HEK293 (cell line): Measurements from ENCODE around the gene PLD5.
"Not testable (repeated sequence)": the region's sequence is repeated elsewhere in the genome, so short reads cannot be mapped to it uniquely, and the experiment has no call there.

Source experiments
- CTCF ChIP-seq: fragments of 450-650 bp; formaldehyde crosslinking; IDR thresholded peaks from 2 replicates; pipeline ENCODE4 v1.5.1; 2016; ENCODE audit warnings: missing biosample characterization, missing genetic modification characterization
- ZBTB1 ChIP-seq: fragments of 450-650 bp; formaldehyde crosslinking; IDR thresholded peaks from 2 replicates; pipeline ENCODE4 v1.5.1; 2016; ENCODE audit warnings: missing biosample characterization, missing genetic modification characterization
- ZBTB21 ChIP-seq: fragments of 450-650 bp; formaldehyde crosslinking; IDR thresholded peaks from 2 replicates; pipeline ENCODE4 v1.5.1; 2017; ENCODE audit warnings: missing biosample characterization, missing genetic modification characterization
- ZNF23 ChIP-seq: fragments of 450-650 bp; formaldehyde crosslinking; IDR thresholded peaks from 2 replicates; pipeline ENCODE4 v1.5.1; 2016; ENCODE audit warnings: missing biosample characterization, missing genetic modification characterization, borderline replicate concordance
- ZNF280D ChIP-seq: fragments of 450-650 bp; formaldehyde crosslinking; IDR thresholded peaks from 2 replicates; pipeline ENCODE4 v1.5.1; 2016; ENCODE audit warnings: missing biosample characterization, missing genetic modification characterization
- ZNF48 ChIP-seq: fragments of 450-650 bp; formaldehyde crosslinking; IDR thresholded peaks from 2 replicates; pipeline ENCODE4 v1.5.1; 2016; ENCODE audit warnings: missing biosample characterization, missing genetic modification characterization
- ZNF549 ChIP-seq: fragments of 450-650 bp; IDR thresholded peaks from 2 replicates; pipeline ENCODE4 v1.5.1; 2018; ENCODE audit warnings: missing biosample characterization, missing genetic modification characterization, mild to moderate bottlenecking, inconsistent platforms, moderate library complexity
- ZNF76 ChIP-seq: fragments of 450-650 bp; formaldehyde crosslinking; IDR thresholded peaks from 2 replicates; pipeline ENCODE4; 2016; ENCODE audit warnings: low read depth, missing biosample characterization, missing genetic modification characterization, borderline replicate concordance
- ZSCAN16 ChIP-seq: fragments of 450-650 bp; formaldehyde crosslinking; IDR thresholded peaks from 2 replicates; pipeline ENCODE4 v1.5.1; 2016; ENCODE audit warnings: missing biosample characterization, missing genetic modification characterization
- ZXDB ChIP-seq: fragments of 450-650 bp; formaldehyde crosslinking; IDR thresholded peaks from 2 replicates; pipeline ENCODE4 v1.5.1; 2016; ENCODE audit warnings: missing biosample characterization, missing genetic modification characterization
- TF ChIP-seq, protein P1 (sequence below): fragments of 450-650 bp; formaldehyde crosslinking; IDR thresholded peaks from 2 replicates; pipeline ENCODE4 v1.5.1; 2016; ENCODE audit warnings: missing biosample characterization, missing genetic modification characterization, borderline replicate concordance
- TF ChIP-seq, protein P2 (sequence below): fragments of 450-650 bp; formaldehyde crosslinking; IDR thresholded peaks from 2 replicates; pipeline ENCODE4 v1.5.1; 2016; ENCODE audit warnings: missing biosample characterization, missing genetic modification characterization

- TF ChIP-seq ZNF48 (tag by site-specific recombination); ZNF280D; CTCF; ZNF23; ZNF549 (tag by site-specific recombination); ZBTB21 (tag by site-specific recombination); ZSCAN16 (tag by site-specific recombination); ZNF76 (tag by site-specific recombination); ZBTB1 (tag by site-specific recombination); ZXDB: not testable (repeated sequence)
- TF ChIP-seq, protein P1, sequence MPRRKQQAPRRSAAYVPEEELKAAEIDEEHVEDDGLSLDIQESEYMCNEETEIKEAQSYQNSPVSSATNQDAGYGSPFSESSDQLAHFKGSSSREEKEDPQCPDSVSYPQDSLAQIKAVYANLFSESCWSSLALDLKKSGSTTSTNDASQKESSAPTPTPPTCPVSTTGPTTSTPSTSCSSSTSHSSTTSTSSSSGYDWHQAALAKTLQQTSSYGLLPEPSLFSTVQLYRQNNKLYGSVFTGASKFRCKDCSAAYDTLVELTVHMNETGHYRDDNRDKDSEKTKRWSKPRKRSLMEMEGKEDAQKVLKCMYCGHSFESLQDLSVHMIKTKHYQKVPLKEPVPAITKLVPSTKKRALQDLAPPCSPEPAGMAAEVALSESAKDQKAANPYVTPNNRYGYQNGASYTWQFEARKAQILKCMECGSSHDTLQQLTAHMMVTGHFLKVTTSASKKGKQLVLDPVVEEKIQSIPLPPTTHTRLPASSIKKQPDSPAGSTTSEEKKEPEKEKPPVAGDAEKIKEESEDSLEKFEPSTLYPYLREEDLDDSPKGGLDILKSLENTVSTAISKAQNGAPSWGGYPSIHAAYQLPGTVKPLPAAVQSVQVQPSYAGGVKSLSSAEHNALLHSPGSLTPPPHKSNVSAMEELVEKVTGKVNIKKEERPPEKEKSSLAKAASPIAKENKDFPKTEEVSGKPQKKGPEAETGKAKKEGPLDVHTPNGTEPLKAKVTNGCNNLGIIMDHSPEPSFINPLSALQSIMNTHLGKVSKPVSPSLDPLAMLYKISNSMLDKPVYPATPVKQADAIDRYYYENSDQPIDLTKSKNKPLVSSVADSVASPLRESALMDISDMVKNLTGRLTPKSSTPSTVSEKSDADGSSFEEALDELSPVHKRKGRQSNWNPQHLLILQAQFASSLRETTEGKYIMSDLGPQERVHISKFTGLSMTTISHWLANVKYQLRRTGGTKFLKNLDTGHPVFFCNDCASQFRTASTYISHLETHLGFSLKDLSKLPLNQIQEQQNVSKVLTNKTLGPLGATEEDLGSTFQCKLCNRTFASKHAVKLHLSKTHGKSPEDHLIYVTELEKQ (tag by site-specific recombination) = not testable (repeated sequence)
- TF ChIP-seq, protein P2, sequence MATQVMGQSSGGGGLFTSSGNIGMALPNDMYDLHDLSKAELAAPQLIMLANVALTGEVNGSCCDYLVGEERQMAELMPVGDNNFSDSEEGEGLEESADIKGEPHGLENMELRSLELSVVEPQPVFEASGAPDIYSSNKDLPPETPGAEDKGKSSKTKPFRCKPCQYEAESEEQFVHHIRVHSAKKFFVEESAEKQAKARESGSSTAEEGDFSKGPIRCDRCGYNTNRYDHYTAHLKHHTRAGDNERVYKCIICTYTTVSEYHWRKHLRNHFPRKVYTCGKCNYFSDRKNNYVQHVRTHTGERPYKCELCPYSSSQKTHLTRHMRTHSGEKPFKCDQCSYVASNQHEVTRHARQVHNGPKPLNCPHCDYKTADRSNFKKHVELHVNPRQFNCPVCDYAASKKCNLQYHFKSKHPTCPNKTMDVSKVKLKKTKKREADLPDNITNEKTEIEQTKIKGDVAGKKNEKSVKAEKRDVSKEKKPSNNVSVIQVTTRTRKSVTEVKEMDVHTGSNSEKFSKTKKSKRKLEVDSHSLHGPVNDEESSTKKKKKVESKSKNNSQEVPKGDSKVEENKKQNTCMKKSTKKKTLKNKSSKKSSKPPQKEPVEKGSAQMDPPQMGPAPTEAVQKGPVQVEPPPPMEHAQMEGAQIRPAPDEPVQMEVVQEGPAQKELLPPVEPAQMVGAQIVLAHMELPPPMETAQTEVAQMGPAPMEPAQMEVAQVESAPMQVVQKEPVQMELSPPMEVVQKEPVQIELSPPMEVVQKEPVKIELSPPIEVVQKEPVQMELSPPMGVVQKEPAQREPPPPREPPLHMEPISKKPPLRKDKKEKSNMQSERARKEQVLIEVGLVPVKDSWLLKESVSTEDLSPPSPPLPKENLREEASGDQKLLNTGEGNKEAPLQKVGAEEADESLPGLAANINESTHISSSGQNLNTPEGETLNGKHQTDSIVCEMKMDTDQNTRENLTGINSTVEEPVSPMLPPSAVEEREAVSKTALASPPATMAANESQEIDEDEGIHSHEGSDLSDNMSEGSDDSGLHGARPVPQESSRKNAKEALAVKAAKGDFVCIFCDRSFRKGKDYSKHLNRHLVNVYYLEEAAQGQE (tag by site-specific recombination) = not testable (repeated sequence)
Observed at GRCh38 chr1:242282758-242283485, 241.6 kb downstream of the PLD5 start.
